OCI-LY7 (cell line): ENCODE measurements around the gene ETV3L.

Source experiments
- CTCF ChIP-seq: fragments of 200-600 bp; sonication (generic); conservative IDR thresholded peaks from 2 replicates; pipeline ENCODE4 v1.5.1; 2014; ENCODE audit warnings: mild to moderate bottlenecking, antibody characterized with exemption, low read length, moderate library complexity, mixed read lengths
- EZH2phosphoT487 ChIP-seq: fragments of 200-600 bp; sonication (generic); IDR thresholded peaks from 2 replicates; pipeline ENCODE4 v1.6.1; 2018; ENCODE audit warnings: low read depth, borderline replicate concordance, mild to moderate bottlenecking, mixed run types, antibody characterized with exemption, low read length, moderate library complexity, mixed read lengths

GRCh38 chr1:157089789-157090188 lies 9.8 kb downstream of the ETV3L start:
- TF ChIP-seq CTCF, result no peak
- no peak for TF ChIP-seq EZH2phosphoT487
